HEK293 (cell line): ENCODE results near the gene CRTC3.

ENCODE experiments used
- SP2 ChIP-seq: fragments of 450-650 bp; formaldehyde crosslinking; IDR thresholded peaks from 2 replicates; pipeline ENCODE4 v1.5.1; 2016; ENCODE audit warnings: missing biosample characterization, missing genetic modification characterization
- YY1 ChIP-seq: fragments of 450-650 bp; formaldehyde crosslinking; IDR thresholded peaks from 2 replicates; pipeline ENCODE4 v1.5.1; 2018; ENCODE audit warnings: missing biosample characterization, missing genetic modification characterization
- ZBTB21 ChIP-seq: fragments of 450-650 bp; formaldehyde crosslinking; IDR thresholded peaks from 2 replicates; pipeline ENCODE4 v1.5.1; 2017; ENCODE audit warnings: missing biosample characterization, missing genetic modification characterization
- ZFP69B ChIP-seq: fragments of 450-650 bp; formaldehyde crosslinking; IDR thresholded peaks from 2 replicates; pipeline ENCODE4 v1.5.1; 2016; ENCODE audit warnings: missing biosample characterization, missing genetic modification characterization
- ZNF621 ChIP-seq: fragments of 450-650 bp; formaldehyde crosslinking; IDR thresholded peaks from 2 replicates; pipeline ENCODE4 v1.5.1; 2017; ENCODE audit warnings: missing biosample characterization, missing genetic modification characterization
- ZNF664 ChIP-seq: fragments of 450-650 bp; formaldehyde crosslinking; IDR thresholded peaks from 2 replicates; pipeline ENCODE4 v1.5.1; 2016; ENCODE audit warnings: missing biosample characterization, missing genetic modification characterization
- TF ChIP-seq, protein P1 (sequence below): fragments of 450-650 bp; IDR thresholded peaks from 2 replicates; pipeline ENCODE4 v1.5.1; 2018; ENCODE audit warnings: missing biosample characterization, missing genetic modification characterization
- TF ChIP-seq, protein P2 (sequence below): fragments of 450-650 bp; formaldehyde crosslinking; IDR thresholded peaks from 2 replicates; pipeline ENCODE4 v1.5.1; 2017; ENCODE audit warnings: missing biosample characterization, missing genetic modification characterization
- TF ChIP-seq, protein P3 (sequence below): fragments of 450-650 bp; formaldehyde crosslinking; conservative IDR thresholded peaks from 2 replicates; pipeline ENCODE4 v1.5.1; 2016; ENCODE audit warnings: low read depth, missing biosample characterization, missing genetic modification characterization
- TF ChIP-seq, protein P4 (sequence below): fragments of 450-650 bp; formaldehyde crosslinking; IDR thresholded peaks from 2 replicates; pipeline ENCODE4 v1.5.1; 2016; ENCODE audit warnings: missing biosample characterization, missing genetic modification characterization
- TF ChIP-seq, protein P5 (sequence below): fragments of 450-650 bp; formaldehyde crosslinking; IDR thresholded peaks from 2 replicates; pipeline ENCODE4 v1.5.1; 2017; ENCODE audit warnings: missing biosample characterization, mild to moderate bottlenecking, missing genetic modification characterization, moderate library complexity
- TF ChIP-seq, protein P6 (sequence below): fragments of 450-650 bp; formaldehyde crosslinking; IDR thresholded peaks from 2 replicates; pipeline ENCODE4 v1.5.1; 2017; ENCODE audit warnings: missing biosample characterization, missing genetic modification characterization
- TF ChIP-seq, protein P7 (sequence below): fragments of 450-650 bp; formaldehyde crosslinking; IDR thresholded peaks from 2 replicates; pipeline ENCODE4 v1.5.1; 2016; ENCODE audit warnings: missing biosample characterization, missing genetic modification characterization

DNA sequence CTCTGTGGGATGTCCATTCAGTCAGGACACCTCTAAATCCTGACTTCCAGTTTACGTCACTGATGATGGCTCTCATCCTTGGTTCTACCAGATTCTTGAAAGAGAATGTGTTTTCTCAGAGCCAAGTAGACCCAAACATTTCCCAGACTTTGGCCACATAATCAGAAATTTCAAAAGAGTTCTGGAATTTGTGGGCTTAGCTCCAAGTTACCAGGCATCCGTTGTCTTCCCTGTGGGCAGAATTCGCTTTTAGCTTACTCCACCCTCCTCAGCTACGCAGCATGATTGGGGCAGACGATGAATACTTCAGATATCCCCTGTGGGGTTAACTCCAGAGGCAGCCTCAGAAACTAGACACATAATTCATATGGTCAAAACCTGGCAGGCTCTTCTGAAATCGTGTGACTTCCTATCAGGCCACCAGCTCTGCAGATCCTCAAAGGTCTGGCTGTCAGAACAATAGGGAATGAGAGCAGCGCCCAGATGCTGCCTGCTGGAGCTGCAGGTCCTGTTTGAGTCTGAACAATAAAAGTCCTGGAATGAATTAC is 30.6 kb downstream of the CRTC3 start:
- TF ChIP-seq, protein P1, sequence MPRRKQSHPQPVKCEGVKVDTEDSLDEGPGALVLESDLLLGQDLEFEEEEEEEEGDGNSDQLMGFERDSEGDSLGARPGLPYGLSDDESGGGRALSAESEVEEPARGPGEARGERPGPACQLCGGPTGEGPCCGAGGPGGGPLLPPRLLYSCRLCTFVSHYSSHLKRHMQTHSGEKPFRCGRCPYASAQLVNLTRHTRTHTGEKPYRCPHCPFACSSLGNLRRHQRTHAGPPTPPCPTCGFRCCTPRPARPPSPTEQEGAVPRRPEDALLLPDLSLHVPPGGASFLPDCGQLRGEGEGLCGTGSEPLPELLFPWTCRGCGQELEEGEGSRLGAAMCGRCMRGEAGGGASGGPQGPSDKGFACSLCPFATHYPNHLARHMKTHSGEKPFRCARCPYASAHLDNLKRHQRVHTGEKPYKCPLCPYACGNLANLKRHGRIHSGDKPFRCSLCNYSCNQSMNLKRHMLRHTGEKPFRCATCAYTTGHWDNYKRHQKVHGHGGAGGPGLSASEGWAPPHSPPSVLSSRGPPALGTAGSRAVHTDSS (tag by site-specific recombination): no peak
- no peak for TF ChIP-seq ZNF621 (tag by site-specific recombination)
- TF ChIP-seq, protein P2, sequence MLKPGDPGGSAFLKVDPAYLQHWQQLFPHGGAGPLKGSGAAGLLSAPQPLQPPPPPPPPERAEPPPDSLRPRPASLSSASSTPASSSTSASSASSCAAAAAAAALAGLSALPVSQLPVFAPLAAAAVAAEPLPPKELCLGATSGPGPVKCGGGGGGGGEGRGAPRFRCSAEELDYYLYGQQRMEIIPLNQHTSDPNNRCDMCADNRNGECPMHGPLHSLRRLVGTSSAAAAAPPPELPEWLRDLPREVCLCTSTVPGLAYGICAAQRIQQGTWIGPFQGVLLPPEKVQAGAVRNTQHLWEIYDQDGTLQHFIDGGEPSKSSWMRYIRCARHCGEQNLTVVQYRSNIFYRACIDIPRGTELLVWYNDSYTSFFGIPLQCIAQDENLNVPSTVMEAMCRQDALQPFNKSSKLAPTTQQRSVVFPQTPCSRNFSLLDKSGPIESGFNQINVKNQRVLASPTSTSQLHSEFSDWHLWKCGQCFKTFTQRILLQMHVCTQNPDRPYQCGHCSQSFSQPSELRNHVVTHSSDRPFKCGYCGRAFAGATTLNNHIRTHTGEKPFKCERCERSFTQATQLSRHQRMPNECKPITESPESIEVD: no peak
- TF ChIP-seq, protein P3, sequence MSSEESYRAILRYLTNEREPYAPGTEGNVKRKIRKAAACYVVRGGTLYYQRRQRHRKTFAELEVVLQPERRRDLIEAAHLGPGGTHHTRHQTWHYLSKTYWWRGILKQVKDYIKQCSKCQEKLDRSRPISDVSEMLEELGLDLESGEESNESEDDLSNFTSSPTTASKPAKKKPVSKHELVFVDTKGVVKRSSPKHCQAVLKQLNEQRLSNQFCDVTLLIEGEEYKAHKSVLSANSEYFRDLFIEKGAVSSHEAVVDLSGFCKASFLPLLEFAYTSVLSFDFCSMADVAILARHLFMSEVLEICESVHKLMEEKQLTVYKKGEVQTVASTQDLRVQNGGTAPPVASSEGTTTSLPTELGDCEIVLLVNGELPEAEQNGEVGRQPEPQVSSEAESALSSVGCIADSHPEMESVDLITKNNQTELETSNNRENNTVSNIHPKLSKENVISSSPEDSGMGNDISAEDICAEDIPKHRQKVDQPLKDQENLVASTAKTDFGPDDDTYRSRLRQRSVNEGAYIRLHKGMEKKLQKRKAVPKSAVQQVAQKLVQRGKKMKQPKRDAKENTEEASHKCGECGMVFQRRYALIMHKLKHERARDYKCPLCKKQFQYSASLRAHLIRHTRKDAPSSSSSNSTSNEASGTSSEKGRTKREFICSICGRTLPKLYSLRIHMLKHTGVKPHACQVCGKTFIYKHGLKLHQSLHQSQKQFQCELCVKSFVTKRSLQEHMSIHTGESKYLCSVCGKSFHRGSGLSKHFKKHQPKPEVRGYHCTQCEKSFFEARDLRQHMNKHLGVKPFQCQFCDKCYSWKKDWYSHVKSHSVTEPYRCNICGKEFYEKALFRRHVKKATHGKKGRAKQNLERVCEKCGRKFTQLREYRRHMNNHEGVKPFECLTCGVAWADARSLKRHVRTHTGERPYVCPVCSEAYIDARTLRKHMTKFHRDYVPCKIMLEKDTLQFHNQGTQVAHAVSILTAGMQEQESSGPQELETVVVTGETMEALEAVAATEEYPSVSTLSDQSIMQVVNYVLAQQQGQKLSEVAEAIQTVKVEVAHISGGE (tag by site-specific recombination): no peak
- no peak for TF ChIP-seq ZBTB21 (tag by site-specific recombination)
- TF ChIP-seq, protein P4, sequence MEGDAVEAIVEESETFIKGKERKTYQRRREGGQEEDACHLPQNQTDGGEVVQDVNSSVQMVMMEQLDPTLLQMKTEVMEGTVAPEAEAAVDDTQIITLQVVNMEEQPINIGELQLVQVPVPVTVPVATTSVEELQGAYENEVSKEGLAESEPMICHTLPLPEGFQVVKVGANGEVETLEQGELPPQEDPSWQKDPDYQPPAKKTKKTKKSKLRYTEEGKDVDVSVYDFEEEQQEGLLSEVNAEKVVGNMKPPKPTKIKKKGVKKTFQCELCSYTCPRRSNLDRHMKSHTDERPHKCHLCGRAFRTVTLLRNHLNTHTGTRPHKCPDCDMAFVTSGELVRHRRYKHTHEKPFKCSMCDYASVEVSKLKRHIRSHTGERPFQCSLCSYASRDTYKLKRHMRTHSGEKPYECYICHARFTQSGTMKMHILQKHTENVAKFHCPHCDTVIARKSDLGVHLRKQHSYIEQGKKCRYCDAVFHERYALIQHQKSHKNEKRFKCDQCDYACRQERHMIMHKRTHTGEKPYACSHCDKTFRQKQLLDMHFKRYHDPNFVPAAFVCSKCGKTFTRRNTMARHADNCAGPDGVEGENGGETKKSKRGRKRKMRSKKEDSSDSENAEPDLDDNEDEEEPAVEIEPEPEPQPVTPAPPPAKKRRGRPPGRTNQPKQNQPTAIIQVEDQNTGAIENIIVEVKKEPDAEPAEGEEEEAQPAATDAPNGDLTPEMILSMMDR: no peak
- TF ChIP-seq, protein P5, sequence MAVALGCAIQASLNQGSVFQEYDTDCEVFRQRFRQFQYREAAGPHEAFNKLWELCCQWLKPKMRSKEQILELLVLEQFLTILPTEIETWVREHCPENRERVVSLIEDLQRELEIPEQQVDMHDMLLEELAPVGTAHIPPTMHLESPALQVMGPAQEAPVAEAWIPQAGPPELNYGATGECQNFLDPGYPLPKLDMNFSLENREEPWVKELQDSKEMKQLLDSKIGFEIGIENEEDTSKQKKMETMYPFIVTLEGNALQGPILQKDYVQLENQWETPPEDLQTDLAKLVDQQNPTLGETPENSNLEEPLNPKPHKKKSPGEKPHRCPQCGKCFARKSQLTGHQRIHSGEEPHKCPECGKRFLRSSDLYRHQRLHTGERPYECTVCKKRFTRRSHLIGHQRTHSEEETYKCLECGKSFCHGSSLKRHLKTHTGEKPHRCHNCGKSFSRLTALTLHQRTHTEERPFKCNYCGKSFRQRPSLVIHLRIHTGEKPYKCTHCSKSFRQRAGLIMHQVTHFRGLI (tag by site-specific recombination): no peak
- no peak for TF ChIP-seq ZFP69B
- no peak for TF ChIP-seq YY1
- TF ChIP-seq ZNF664 (tag by site-specific recombination): no peak
- no peak for TF ChIP-seq SP2 (tag by site-specific recombination)
- TF ChIP-seq, protein P6, sequence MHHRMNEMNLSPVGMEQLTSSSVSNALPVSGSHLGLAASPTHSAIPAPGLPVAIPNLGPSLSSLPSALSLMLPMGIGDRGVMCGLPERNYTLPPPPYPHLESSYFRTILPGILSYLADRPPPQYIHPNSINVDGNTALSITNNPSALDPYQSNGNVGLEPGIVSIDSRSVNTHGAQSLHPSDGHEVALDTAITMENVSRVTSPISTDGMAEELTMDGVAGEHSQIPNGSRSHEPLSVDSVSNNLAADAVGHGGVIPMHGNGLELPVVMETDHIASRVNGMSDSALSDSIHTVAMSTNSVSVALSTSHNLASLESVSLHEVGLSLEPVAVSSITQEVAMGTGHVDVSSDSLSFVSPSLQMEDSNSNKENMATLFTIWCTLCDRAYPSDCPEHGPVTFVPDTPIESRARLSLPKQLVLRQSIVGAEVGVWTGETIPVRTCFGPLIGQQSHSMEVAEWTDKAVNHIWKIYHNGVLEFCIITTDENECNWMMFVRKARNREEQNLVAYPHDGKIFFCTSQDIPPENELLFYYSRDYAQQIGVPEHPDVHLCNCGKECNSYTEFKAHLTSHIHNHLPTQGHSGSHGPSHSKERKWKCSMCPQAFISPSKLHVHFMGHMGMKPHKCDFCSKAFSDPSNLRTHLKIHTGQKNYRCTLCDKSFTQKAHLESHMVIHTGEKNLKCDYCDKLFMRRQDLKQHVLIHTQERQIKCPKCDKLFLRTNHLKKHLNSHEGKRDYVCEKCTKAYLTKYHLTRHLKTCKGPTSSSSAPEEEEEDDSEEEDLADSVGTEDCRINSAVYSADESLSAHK (tag by site-specific recombination): no peak
- TF ChIP-seq, protein P7, sequence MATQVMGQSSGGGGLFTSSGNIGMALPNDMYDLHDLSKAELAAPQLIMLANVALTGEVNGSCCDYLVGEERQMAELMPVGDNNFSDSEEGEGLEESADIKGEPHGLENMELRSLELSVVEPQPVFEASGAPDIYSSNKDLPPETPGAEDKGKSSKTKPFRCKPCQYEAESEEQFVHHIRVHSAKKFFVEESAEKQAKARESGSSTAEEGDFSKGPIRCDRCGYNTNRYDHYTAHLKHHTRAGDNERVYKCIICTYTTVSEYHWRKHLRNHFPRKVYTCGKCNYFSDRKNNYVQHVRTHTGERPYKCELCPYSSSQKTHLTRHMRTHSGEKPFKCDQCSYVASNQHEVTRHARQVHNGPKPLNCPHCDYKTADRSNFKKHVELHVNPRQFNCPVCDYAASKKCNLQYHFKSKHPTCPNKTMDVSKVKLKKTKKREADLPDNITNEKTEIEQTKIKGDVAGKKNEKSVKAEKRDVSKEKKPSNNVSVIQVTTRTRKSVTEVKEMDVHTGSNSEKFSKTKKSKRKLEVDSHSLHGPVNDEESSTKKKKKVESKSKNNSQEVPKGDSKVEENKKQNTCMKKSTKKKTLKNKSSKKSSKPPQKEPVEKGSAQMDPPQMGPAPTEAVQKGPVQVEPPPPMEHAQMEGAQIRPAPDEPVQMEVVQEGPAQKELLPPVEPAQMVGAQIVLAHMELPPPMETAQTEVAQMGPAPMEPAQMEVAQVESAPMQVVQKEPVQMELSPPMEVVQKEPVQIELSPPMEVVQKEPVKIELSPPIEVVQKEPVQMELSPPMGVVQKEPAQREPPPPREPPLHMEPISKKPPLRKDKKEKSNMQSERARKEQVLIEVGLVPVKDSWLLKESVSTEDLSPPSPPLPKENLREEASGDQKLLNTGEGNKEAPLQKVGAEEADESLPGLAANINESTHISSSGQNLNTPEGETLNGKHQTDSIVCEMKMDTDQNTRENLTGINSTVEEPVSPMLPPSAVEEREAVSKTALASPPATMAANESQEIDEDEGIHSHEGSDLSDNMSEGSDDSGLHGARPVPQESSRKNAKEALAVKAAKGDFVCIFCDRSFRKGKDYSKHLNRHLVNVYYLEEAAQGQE (tag by site-specific recombination): no peak
